ENCODE data around the gene WDR72.

The WDR72 gene

DNA sequence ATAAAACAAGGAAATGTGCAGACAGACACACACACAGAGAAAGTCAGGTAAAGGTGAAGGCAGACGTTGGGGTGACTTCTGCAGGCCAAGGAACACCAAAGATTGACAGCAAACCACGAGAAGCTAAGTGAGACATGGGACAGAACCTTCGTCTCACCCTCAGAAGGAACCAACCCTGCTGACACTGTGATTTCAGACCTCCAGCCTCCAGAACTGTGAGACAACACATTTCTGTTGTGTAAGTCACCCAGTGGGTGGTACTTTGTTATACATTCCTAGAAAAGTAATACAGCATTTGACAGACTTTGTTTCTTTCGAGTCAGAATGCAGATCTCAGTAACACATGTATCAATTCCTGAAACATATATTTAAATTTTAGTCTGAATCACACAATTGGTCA, 7.1 kb downstream of the WDR72 start:
- Histone ChIP-seq H3K27ac (ENCODE audit: low read length) (no peak overlapping the region), H3K9ac (ENCODE audit: low read depth, low read length) (no peak overlapping the region), H3K4me3 (ENCODE audit: low read length) (no peak overlapping the region), H3K36me3 (ENCODE audit: insufficient read depth, low read depth, low read length) (no peaks in the 10 kb centered on the region), H3K27me3 (ENCODE audit: insufficient read depth, low read length) (peaks cover 13% of the 10 kb centered on the region), H3K4me1 (ENCODE audit: insufficient read depth, low read length) (peaks cover 2% of the 10 kb centered on the region; the same call in 1 of the 2 replicates), H3K9me3 (ENCODE audit: insufficient read depth, low read depth, low read length) (no peaks in the 10 kb centered on the region)

DNA sequence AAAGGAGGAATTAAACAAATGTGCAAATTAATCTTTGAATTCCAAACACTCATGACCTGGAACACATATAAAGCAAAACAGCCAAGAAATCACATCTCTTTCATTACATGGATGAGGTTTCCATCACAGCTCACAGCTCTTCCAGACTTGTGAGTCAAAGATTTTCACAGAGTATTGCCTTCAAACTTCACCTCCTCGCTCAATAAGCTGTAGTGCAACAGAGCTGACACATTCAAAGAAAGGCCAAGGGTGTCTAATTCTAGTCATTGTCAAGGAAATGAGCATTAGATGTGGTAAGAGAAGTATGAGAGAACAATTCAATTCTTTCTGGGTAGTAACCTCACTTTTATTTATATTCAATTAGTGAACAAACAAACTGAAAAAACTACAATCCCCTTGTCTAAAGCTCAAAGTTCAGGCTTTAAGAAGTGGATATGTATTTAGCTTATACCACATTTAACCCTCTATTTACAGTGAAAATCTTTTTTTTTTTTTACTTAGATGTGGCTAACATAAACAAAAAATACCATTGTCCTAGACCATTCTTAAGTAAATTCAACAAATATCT, 11.9 kb downstream of the WDR72 start:
- Histone ChIP-seq H3K9me3 (ENCODE audit: insufficient read depth, low read depth, low read length) (no peaks in the 10 kb centered on the region), H3K4me1 (ENCODE audit: insufficient read depth, low read length) (peaks cover 4% of the 10 kb centered on the region; the same call in 1 of the 2 replicates), H3K4me3 (ENCODE audit: low read length) (no peak overlapping the region), H3K9ac (ENCODE audit: low read depth, low read length) (no peak overlapping the region), H3K36me3 (ENCODE audit: insufficient read depth, low read depth, low read length) (no peaks in the 10 kb centered on the region), H3K27ac (ENCODE audit: low read length) (no peak overlapping the region), H3K27me3 (ENCODE audit: insufficient read depth, low read length) (no peaks in the 10 kb centered on the region)

DNA sequence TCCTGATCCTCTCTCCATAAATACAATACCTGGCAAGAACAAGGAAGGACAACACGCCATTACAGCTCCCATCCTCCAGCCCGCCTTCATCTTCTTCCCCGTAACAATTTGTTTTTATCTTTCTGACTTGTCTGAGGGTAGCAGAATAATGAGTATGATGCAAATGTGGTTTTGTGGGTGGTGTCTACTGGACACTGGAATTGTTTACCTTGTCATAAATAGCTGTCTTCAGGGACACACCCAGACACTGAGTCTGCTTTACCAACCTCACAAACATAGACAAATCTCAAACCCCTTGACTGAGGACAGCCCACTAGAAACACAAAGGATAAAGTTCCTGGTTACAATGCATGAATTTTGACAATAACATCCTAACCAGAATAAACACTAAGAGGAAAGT, 13.4 kb downstream of the WDR72 start:
- peaks cover 4% of the 10 kb centered on the region; the same call in 1 of the 2 replicates for H3K4me1 ChIP-seq (ENCODE audit: insufficient read depth, low read length)
- H3K36me3 ChIP-seq (ENCODE audit: insufficient read depth, low read depth, low read length), result no peaks in the 10 kb centered on the region
- H3K4me3 ChIP-seq (ENCODE audit: low read length), result no peak overlapping the region
- no peak overlapping the region for H3K9ac ChIP-seq (ENCODE audit: low read depth, low read length)
- H3K27ac ChIP-seq (ENCODE audit: low read length), result no peak overlapping the region
- no peaks in the 10 kb centered on the region for H3K9me3 ChIP-seq (ENCODE audit: insufficient read depth, low read depth, low read length)
- H3K27me3 ChIP-seq (ENCODE audit: insufficient read depth, low read length), result no peaks in the 10 kb centered on the region

DNA sequence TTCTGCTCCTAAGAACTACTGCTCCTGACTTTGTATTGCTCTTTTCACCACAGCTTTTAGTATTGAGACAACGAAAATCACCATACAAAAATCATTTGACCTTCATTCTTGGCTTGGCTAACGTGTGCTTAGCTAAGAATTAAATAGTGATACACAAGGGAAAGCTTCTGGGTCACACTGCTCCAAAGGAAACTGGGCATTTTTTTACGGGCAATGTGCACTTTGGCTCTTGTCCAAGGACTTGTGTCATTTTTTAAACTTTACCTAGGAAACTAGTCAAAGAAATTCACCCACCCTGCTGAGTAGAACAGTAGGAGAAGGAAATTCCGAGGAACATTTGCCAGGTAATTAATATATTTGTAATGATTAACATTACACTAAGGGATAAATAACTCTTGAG, 19.8 kb downstream of the WDR72 start:
- Histone ChIP-seq H3K9ac (ENCODE audit: low read depth, low read length) (no peak overlapping the region), H3K4me3 (ENCODE audit: low read length) (no peak overlapping the region), H3K27me3 (ENCODE audit: insufficient read depth, low read length) (no peaks in the 10 kb centered on the region), H3K4me1 (ENCODE audit: insufficient read depth, low read length) (no peaks in the 10 kb centered on the region), H3K9me3 (ENCODE audit: insufficient read depth, low read depth, low read length) (no peaks in the 10 kb centered on the region), H3K27ac (ENCODE audit: low read length) (no peak overlapping the region), H3K36me3 (ENCODE audit: insufficient read depth, low read depth, low read length) (no peaks in the 10 kb centered on the region)

DNA sequence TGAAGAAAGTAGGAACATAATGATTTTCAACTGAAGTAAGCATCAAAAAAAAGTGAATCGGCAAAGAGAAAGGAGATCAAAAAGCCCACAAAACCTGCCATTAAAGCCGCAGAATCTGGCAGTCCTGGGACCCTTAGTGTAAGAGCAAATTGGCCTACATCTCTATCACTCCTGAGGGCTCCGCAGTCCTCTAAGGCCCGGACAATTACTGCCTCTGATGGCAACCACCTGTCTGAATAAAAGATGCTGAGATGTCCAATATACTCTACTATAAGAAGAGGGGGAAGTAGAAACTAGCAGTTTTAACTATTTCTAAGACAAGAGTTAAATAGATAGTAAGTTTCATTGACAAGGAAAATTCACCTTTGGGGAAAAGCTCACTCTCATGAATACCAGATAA, 20.3 kb downstream of the WDR72 start:
- Histone ChIP-seq H3K4me1 (ENCODE audit: insufficient read depth, low read length) (no peaks in the 10 kb centered on the region), H3K27ac (ENCODE audit: low read length) (no peak overlapping the region), H3K36me3 (ENCODE audit: insufficient read depth, low read depth, low read length) (no peaks in the 10 kb centered on the region), H3K9me3 (ENCODE audit: insufficient read depth, low read depth, low read length) (no peaks in the 10 kb centered on the region), H3K4me3 (ENCODE audit: low read length) (no peak overlapping the region), H3K27me3 (ENCODE audit: insufficient read depth, low read length) (no peaks in the 10 kb centered on the region), H3K9ac (ENCODE audit: low read depth, low read length) (no peak overlapping the region)

DNA sequence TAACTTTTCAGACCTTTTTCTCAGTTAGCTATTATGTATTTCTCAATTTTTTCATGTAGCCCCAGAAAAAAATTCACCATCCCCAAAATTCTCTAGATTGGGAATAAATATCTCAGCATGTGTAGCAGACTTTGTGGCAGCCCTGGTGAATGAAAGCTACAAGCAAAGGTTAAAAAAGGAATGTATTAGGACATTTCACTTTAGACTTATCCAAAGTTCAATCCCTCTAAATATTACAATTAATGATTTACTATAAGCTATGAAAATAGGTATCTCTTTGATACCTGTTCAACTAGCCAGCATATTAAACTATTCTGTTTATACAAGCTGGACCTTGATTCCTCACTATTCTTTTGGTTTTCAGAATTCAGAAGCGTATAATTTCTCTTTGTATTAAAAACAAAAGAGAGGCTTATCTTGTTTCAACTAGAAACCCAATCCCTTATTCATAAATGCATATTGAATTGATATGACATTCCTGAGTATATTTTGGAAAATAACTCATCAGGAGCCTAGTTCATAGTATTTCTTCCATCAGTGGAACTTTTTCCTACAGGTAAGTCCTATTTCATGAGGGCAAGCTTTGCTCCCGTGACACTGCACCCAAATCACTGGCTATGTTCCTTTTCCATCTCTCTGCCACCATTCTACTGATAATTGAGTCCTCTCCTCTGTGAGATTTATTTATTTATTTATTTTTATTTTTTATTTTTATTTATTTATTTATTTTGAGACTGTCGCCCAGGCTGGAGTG, 38.0 kb downstream of the WDR72 start:
- no peaks in the 10 kb centered on the region for H3K4me1 ChIP-seq (ENCODE audit: insufficient read depth, low read length)
- H3K36me3 ChIP-seq (ENCODE audit: insufficient read depth, low read depth, low read length), result no peaks in the 10 kb centered on the region
- no peak overlapping the region for H3K9ac ChIP-seq (ENCODE audit: low read depth, low read length)
- no peaks in the 10 kb centered on the region for H3K27me3 ChIP-seq (ENCODE audit: insufficient read depth, low read length)
- no peak overlapping the region for H3K4me3 ChIP-seq (ENCODE audit: low read length)
- no peak overlapping the region for H3K27ac ChIP-seq (ENCODE audit: low read length)
- no peaks in the 10 kb centered on the region for H3K9me3 ChIP-seq (ENCODE audit: insufficient read depth, low read depth, low read length)

DNA sequence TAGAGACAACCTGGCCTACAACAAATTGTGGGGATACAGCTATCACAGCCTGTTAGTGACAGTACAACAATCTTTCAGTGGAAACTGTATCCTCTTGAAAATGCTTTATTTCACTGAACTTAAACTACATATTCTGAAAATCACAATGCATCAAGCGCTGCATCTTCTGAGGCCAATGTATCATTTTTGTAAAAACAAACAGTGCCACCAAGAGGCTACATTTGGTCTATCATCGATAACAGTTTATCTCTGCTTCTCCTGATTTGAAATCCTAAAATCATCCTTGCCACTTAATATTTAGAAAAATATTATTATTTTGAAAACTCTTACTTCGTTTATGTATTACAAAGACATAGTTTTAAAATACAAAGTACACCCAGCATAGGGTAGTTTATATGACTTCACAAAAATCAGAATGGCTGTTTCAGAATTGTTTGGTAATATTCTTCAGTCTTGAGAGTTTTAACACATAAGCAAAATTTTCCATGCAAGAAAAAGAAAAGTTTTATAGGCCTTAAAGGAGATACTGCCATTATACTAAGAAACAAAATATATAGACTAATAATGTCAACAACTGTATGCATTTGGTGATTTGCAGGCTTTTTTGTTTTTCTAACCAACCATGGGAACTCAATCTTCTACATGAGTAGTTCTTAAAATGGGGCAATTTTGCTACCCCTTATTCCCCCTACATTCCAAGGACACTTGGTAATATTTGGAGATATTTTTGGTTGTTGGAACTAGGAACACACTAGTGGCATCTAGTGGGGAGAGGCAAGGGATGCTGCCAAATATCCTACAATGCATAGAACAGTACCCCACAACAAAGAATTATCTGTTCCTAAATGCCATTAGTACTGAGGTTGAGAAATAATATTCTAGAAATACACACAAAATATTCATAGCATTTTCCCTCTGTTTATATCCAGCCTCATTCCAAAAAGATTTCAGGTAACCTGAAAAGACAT, 42.3 kb downstream of the WDR72 start:
- H3K27ac ChIP-seq (ENCODE audit: low read length), result no peak overlapping the region
- H3K4me1 ChIP-seq (ENCODE audit: insufficient read depth, low read length), result no peaks in the 10 kb centered on the region
- no peak overlapping the region for H3K4me3 ChIP-seq (ENCODE audit: low read length)
- no peaks in the 10 kb centered on the region for H3K9me3 ChIP-seq (ENCODE audit: insufficient read depth, low read depth, low read length)
- H3K9ac ChIP-seq (ENCODE audit: low read depth, low read length), result no peak overlapping the region
- H3K27me3 ChIP-seq (ENCODE audit: insufficient read depth, low read length), result no peaks in the 10 kb centered on the region
- H3K36me3 ChIP-seq (ENCODE audit: insufficient read depth, low read depth, low read length), result no peaks in the 10 kb centered on the region

DNA sequence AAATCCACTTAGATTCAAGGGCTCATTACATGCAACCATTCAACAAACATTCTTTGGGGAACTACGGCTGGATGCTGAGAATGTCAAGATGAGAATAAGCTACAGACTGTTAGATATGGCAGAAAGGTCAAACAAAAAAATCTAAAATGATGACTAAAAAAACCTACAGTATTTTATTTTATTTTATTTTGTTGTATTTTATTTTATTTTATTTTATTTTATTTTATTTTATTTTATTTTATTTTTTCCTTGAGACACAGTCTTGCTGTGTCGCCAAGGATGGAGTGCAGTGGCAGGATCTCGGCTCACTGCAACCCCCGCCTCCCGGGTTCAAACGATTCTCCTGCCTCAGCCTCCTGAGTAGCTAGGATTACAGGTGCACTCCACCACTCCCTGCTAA, 46.2 kb downstream of the WDR72 start:
- no peak overlapping the region for H3K4me3 ChIP-seq (ENCODE audit: low read length)
- H3K36me3 ChIP-seq (ENCODE audit: insufficient read depth, low read depth, low read length), result no peaks in the 10 kb centered on the region
- H3K9ac ChIP-seq (ENCODE audit: low read depth, low read length), result no peak overlapping the region
- H3K9me3 ChIP-seq (ENCODE audit: insufficient read depth, low read depth, low read length), result no peaks in the 10 kb centered on the region
- no peaks in the 10 kb centered on the region for H3K4me1 ChIP-seq (ENCODE audit: insufficient read depth, low read length)
- H3K27me3 ChIP-seq (ENCODE audit: insufficient read depth, low read length), result no peaks in the 10 kb centered on the region
- no peak overlapping the region for H3K27ac ChIP-seq (ENCODE audit: low read length)

DNA sequence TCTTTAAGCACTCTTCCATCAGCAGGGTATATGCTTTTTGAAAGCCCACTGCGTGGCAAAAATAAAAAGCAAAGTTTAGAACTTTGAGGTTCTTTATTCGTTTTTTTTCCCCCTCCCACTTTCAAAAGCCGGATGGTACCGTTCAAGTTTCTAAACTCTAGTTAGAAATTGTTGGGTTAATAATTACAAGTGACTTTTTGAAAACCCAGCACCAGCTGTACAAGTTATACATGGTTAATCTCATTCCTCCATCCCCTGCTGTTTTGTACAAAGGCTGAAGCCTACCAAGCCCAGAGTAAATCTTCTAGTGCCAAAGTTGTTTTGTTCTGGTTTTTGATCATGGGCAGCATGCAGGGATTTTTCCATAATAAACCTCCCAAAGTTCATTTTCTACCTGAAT, 48.6 kb downstream of the WDR72 start:
- no peaks in the 10 kb centered on the region for H3K36me3 ChIP-seq (ENCODE audit: insufficient read depth, low read depth, low read length)
- H3K9me3 ChIP-seq (ENCODE audit: insufficient read depth, low read depth, low read length), result no peaks in the 10 kb centered on the region
- no peaks in the 10 kb centered on the region for H3K27me3 ChIP-seq (ENCODE audit: insufficient read depth, low read length)
- H3K27ac ChIP-seq (ENCODE audit: low read length), result no peak overlapping the region
- no peak overlapping the region for H3K9ac ChIP-seq (ENCODE audit: low read depth, low read length)
- no peaks in the 10 kb centered on the region for H3K4me1 ChIP-seq (ENCODE audit: insufficient read depth, low read length)
- no peak overlapping the region for H3K4me3 ChIP-seq (ENCODE audit: low read length)

DNA sequence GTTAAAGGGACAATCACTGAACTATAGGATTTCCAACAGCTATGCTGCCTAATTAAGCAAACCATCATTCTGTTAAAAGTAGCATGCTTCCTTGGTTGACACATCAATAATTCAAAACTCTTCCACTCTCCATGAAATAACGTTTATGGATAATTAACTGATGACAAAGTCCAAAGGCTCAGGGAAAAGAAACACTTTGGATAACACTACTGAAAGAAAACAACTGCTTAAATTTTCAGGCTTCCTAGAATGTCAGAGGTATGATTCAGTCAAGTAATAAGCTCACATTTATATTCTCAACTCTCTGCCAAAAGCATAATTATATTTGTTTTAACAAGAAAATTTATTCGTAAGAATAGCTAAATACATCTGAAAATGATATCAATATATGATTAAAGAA, 49.6 kb downstream of the WDR72 start:
- H3K9ac ChIP-seq (ENCODE audit: low read depth, low read length), result no peak overlapping the region
- no peak overlapping the region for H3K4me3 ChIP-seq (ENCODE audit: low read length)
- H3K27me3 ChIP-seq (ENCODE audit: insufficient read depth, low read length), result no peaks in the 10 kb centered on the region

DNA sequence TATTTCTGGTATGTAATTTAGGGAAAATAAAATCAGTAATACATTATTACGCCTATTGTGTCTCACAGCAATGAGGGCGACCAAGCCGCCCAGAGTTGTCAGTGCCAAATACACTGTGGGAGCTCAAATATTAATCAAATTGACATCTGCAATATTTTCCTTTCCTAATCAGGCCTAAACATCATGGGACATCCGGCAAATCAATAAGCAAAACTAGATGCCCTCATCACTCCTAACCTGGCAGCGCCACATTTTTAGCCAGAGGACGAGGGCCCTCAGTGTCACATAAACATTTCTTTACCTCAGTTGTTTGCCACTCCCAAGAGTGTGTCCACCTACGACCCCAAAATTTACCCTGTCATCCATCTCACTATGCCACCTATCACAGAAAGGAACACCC, 64.1 kb downstream of the WDR72 start:
- H3K9ac ChIP-seq (ENCODE audit: low read depth, low read length), result no peak overlapping the region
- no peak overlapping the region for H3K4me3 ChIP-seq (ENCODE audit: low read length)
- H3K9me3 ChIP-seq (ENCODE audit: insufficient read depth, low read depth, low read length), result no peaks in the 10 kb centered on the region
- H3K27ac ChIP-seq (ENCODE audit: low read length), result no peak overlapping the region
- H3K4me1 ChIP-seq (ENCODE audit: insufficient read depth, low read length), result no peaks in the 10 kb centered on the region
- no peaks in the 10 kb centered on the region for H3K36me3 ChIP-seq (ENCODE audit: insufficient read depth, low read depth, low read length)
- H3K27me3 ChIP-seq (ENCODE audit: insufficient read depth, low read length), result no peaks in the 10 kb centered on the region

More for the DNA sequence above, 49.6 kb downstream of the WDR72 start:
- Histone ChIP-seq H3K4me1 (ENCODE audit: insufficient read depth, low read length) (no peaks in the 10 kb centered on the region), H3K27ac (ENCODE audit: low read length) (no peak overlapping the region), H3K9me3 (ENCODE audit: insufficient read depth, low read depth, low read length) (no peaks in the 10 kb centered on the region), H3K36me3 (ENCODE audit: insufficient read depth, low read depth, low read length) (no peaks in the 10 kb centered on the region)

All from iPS-20b (cell line).